ENCODE measurements around the gene TSR1.

The TSR1 gene

GRCh38 chr17:2368359-2368758 lies 32.1 kb upstream of the TSR1 start:
- DNase-seq = no peak

- no peak for DNase-seq
Observed at GRCh38 chr17:2366747-2367494, 30.7 kb upstream of the TSR1 start.

GRCh38 chr17:2365132-2365531 lies 28.9 kb upstream of the TSR1 start:
- no peak for DNase-seq

GRCh38 chr17:2364763-2365116 lies 28.5 kb upstream of the TSR1 start:
- no peak for DNase-seq

GRCh38 chr17:2363851-2364762 lies 27.9 kb upstream of the TSR1 start:
- no peak for DNase-seq

- no peak for DNase-seq
Observed at GRCh38 chr17:2363318-2363717, 27.1 kb upstream of the TSR1 start.

GRCh38 chr17:2362881-2363280 lies 26.6 kb upstream of the TSR1 start:
- no peak for DNase-seq

- no peak for DNase-seq
Observed at GRCh38 chr17:2362416-2362815, 26.2 kb upstream of the TSR1 start.

- DNase-seq = no peak
Observed at GRCh38 chr17:2362016-2362415, 25.8 kb upstream of the TSR1 start.

GRCh38 chr17:2361010-2361760 lies 24.9 kb upstream of the TSR1 start:
- no peak for DNase-seq

GRCh38 chr17:2357931-2358434 lies 21.7 kb upstream of the TSR1 start:
- DNase-seq = no peak

- no peak for DNase-seq
Observed at GRCh38 chr17:2357237-2357636, 21.0 kb upstream of the TSR1 start.

- DNase-seq = no peak
Observed at GRCh38 chr17:2354311-2354710, 18.1 kb upstream of the TSR1 start.

GRCh38 chr17:2351269-2351668 lies 15.0 kb upstream of the TSR1 start:
- no peak for DNase-seq

- no peak for DNase-seq
Observed at GRCh38 chr17:2347805-2348685, 11.8 kb upstream of the TSR1 start.

GRCh38 chr17:2346475-2346874 lies 10.2 kb upstream of the TSR1 start:
- no peak for DNase-seq

GRCh38 chr17:2344528-2344927 lies 8.3 kb upstream of the TSR1 start:
- DNase-seq = no peak

- peak; percentile 21 to 28 for DNase-seq
Observed at GRCh38 chr17:2343421-2343820, 7.2 kb upstream of the TSR1 start.

GRCh38 chr17:2338315-2338657 lies 2.0 kb upstream of the TSR1 start:
- peak in 1 of 2 donors; percentile 6 for DNase-seq

GRCh38 chr17:2337544-2338314 lies 1.5 kb upstream of the TSR1 start:
- DNase-seq = peak; percentile 38 to 46

GRCh38 chr17:2336852-2337543 lies 741 bp upstream of the TSR1 start, which contains the start of gene SGSM2:
Gene SGSM2 (plus strand): TSS chr17:2337501. CDS start chr17:2337689, 188 bp downstream.
- peak; percentile 59 to 61 for DNase-seq

All from activated CD4-positive, alpha-beta T cell treated with anti-CD3 and anti-CD28 coated beads for 4 hours (primary cell).